Kidney glomerular epithelial cell (primary cell): ENCODE results near the gene CRYZ.
A peak's percentile ranks its signal among the peaks of the same experiment; 100 is the strongest.
"Not testable (repeated sequence)": the region's sequence is repeated elsewhere in the genome, so short reads cannot be mapped to it uniquely, and the experiment has no call there.

Experiments used
- DNase-seq: peaks from one replicate; lab custom pipeline; 2025; lab: John Stamatoyannopoulos, UW

CRYZ gene, protein sequence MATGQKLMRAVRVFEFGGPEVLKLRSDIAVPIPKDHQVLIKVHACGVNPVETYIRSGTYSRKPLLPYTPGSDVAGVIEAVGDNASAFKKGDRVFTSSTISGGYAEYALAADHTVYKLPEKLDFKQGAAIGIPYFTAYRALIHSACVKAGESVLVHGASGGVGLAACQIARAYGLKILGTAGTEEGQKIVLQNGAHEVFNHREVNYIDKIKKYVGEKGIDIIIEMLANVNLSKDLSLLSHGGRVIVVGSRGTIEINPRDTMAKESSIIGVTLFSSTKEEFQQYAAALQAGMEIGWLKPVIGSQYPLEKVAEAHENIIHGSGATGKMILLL

DNA sequence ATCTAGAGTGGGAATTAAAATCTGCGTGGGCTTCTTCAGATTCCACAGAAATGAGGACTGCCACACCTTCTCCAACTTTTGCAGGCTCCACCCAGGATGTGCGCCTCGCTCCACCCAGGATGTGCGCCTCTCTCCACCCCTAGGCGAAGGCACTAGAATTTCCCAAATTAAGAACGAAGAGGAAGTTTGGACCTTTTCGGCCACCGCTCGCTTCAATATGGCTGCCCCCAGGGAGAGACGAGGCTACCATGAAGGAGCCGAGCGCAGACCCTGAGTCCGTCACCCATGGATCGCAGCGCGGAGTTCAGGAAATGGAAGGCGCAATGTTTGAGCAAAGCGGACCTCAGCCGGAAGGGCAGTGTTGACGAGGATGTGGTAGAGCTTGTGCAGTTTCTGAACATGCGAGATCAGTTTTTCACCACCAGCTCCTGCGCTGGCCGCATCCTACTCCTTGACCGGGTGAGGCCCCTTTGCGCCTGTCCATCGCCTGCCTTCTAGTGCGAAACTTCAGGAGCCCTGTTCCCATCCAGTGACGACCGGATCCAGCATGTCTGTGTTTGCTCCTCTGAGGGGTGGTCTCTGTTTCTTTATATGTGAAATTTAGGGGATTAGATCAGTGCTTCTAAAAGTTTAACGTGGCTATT lies at the start of gene CRYZ, which contains the start of gene TYW3:
CRYZ (minus strand) TSS at position 91 of the 644 bp plus-strand sequence. CDS start 8,229 bp downstream, outside the sequence.
TYW3 (plus strand) TSS at position 193 of the 644 bp plus-strand sequence; CDS start at position 286, 93 bp downstream.
- DNase-seq = peak; percentile 91

DNA sequence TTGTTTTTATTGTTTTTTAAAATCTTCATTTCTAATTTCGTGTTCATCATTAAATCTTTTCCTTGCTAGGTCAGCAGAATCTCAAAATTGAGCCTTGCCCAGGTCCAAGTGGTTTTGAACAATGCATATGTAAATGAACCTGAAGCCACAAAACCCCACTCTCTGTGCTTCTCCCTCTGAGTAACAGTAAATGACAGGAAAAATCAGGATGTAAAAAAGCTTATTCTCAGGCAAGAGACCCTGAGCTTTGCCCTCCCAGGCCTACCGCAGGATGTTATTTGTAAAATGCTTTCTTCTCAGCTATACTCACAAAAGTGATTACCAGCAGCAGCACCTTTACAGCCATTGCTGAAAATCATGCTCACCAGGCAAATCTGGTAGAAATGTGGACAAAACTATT lies 47.7 kb upstream of the CRYZ start:
- DNase-seq = no peak

- DNase-seq = no peak
These were observed 46.9 kb upstream of the CRYZ start for GRCh38 chr1:74779750-74780149.

- no peak for DNase-seq
These were observed 44.7 kb upstream of the CRYZ start for GRCh38 chr1:74777525-74777924.

DNA sequence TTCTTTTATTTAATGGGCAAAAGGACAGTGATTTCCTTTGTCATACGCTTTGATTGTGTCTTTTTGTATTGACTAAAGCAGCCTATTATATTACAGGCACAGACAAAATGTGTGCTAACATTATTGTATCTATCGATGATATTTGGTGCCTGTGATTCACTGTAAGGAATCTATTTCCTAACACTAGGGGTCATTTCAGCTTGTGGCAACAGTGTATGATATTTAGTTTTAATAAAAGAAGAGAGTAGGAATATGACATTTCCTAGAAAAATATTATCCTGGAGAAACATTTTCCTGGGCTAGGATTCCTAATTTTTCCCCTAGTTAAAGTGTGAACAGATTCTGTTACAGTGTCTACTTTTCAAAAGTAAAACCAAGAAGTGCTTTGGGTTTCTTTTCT lies 42.9 kb upstream of the CRYZ start:
- no peak for DNase-seq

DNA sequence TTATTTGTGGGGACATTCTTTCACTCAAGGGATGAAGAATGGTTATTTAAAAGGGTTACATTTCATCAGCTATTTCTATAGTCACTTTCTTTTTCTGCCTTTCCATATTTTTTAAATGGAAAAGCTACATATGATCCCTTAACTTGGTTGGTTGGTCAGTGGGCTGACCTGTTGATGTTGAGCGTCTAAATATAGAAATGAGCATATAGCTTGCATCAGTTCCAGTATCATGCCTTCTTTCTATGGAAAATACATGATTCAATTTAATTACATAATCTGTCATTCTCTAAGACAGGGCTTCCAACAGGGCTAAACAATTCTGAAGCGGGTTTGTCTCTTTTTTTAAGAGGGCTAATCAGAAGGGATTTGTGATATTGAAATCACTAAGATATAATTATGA lies 40.7 kb upstream of the CRYZ start:
- no peak for DNase-seq

GRCh38 chr1:74772945-74773344 lies 40.1 kb upstream of the CRYZ start:
- no peak for DNase-seq

GRCh38 chr1:74771913-74772515 lies 39.2 kb upstream of the CRYZ start:
- peak; percentile 29 for DNase-seq

- DNase-seq = no peak
These were observed 34.6 kb upstream of the CRYZ start for GRCh38 chr1:74767490-74767889.

- no peak for DNase-seq
These were observed 33.7 kb upstream of the CRYZ start for GRCh38 chr1:74766579-74766978.

GRCh38 chr1:74763807-74764206 lies 31.0 kb upstream of the CRYZ start:
- DNase-seq = no peak

- DNase-seq = not testable (repeated sequence)
These were observed 23.8 kb upstream of the CRYZ start for GRCh38 chr1:74756650-74757049.

DNA sequence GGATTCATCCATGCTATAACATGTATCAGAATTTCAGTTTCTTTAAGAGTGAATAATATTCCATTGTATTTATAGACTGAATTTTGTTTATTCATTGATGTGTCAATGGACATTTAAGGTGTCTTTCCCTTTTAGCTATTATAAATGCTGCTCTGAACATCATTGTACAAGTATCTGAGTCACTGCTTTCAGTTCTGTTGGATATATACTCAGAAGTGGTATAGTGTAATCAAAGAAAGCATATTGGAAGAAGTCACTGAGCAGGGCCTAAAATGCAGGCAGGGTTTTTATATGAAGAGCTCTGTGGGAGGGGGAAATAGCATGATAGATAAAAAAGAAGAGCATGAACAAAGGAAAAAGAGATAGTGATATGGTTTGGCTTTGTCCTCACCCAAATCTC lies 22.6 kb upstream of the CRYZ start:
- DNase-seq = no peak

DNA sequence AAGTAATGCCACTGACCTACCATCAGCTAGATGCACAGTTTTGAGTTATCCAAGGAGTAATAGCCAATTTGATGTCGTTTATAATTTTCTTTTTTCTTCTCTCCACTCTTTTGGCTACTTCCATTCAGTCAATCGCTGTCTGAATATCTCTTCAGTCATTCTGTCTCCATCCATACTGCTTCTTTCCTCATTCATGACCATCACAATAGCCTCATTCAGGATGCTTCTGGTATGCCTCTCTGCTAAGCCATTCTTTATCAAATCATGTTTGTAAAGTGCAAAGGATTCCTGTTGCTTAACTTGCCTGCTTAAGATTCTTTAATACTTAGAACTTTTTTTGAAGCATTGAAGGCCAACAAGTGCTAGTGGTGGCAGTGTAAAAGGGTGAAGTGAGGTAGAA lies 20.3 kb upstream of the CRYZ start:
- DNase-seq = no peak

DNA sequence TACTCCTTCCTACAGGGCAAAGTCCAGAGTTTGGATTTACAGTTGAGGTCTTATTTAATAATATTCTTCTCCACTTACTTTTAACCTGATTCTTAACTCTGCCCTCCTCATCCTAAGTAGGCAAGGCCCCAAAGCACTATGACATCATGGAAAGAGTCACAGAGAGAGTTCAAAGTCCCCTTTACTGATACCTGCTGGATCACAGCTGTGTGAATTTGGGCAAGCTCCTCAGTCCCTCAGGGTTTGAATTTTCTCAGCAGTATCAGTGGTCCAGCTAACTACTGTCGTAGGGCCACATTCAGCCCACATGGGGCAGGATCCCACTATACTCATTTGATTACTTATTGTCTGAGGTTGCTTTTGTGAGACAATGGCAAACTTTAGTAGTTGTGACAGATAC lies 16.1 kb upstream of the CRYZ start:
- DNase-seq = no peak

DNA sequence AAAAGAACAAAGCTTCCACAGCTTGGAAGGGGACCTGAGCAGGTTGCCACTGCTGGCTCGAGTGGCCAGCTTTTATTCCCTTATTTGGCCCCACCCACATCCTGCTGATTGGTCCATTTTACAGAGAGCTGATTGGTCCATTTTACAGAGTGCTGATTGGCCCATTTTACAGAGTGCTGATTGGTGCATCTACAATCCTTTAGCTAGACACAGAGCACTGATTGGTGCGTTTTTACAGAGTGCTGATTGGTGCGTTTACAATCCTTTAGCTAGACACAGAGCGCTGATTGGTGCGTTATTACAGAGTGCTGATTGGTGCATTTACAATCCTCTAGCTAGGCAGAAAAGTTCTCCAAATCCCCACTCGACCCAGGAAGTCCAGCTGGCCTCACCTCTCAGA lies 12.4 kb upstream of the CRYZ start:
- not testable (repeated sequence) for DNase-seq

DNA sequence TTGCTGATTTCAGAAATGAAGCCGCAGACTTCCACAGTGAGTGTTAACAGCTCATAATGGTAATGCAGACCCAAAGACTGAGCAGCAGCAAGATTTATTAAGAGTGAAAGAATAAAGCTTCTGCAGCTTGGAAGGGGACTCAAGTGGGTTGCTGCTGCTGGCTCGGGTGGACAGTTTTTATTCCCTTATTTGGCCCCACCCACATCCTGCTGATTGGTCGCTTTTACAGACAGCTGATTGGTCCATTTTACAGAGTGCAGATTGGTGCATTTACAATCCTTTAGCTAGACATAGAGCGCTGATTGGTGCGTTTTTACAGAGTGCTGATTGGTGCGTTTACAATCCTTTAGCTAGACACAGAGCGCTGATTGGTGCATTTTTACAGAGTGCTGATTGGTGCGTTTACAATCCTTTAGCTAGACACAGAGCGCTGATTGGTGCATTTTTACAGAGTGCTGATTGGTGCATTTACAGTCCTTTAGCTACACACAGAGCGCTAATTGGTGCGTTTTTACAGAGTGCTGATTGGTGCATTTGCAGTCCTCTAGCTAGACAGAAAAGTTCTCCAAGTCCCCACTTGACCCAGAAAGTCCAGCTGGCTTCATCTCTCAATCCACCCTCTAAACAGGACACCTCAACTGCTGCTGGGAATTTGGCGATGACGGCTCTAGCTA lies 7.6 kb upstream of the CRYZ start:
- DNase-seq = not testable (repeated sequence)

GRCh38 chr1:74737333-74737732 lies 4.5 kb upstream of the CRYZ start:
- no peak for DNase-seq

GRCh38 chr1:74733604-74734484 lies 994 bp upstream of the CRYZ start:
- DNase-seq = peak; percentile 71

DNA sequence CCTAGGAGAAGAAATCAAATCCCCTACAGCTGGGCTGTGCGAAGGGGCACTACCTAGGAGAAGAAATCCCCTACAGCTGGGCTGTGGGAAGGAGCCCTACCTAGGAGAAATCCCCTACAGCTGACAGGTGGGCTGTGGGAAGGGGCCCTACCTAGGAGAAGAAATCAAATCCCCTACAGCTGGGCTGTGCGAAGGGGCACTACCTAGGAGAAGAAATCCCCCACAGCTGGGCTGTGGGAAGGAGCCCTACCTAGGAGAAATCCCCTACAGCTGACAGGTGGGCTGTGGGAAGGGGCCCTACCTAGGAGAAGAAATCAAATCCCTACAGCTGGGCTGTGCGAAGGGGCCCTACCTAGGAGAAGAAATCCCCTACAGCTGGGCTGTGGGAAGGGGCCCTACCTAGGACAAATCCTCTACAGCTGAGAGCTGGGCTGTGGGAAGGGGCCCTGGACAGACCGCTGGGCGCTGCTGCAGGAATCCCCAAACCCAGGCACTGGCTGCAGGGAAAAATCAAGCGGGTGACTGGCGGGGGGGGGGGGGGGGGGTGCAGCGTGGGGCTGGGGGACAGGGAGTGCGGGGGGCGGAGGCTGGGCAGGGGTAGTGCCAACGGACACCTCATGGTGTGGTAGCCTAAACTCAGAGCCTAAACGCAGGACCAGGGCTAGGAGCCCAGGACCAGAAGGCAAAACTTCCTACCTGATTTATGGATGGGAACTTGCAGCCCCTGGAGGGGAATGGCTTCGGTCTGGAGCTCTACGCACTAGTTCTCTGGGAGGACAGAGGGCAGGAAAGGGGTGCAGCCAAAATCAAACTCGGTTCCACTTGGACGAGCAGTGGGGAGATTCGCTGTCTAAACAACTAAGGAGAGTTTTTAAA lies 541 bp downstream of the CRYZ start:
- not testable (repeated sequence) for DNase-seq
